Measurements from ENCODE around the gene ABLIM3.

ABLIM3 gene

DNA sequence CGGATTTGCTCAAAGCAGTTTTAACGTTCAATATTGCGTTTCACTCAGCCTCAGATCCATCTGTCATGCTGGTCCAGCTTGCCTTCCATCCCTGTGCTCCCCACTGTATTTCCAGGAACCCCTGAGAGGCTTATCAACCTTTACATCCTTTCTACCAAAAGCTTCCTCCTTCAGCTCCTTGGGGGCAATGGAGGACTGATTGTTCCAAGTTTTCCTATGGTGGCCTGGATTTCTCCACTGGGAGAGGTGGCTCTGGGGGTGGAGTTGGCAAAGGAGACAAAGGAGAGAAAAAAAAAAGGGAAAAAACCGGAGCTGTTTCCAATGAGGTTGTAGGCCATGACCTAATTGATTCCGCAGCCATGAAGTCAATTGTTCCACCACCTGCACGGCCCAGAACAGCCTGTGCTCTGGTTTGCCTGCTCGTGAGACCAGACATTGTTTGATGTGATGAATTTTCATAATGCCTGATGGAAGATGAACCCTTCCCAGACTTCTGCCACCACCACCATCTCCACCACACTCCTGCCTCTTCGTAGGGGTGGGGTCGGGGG lies 54.1 kb downstream of the ABLIM3 start:
- DNase-seq: no peak

- no peak for DNase-seq
Measured at GRCh38 chr5:149195962-149196361, 54.7 kb downstream of the ABLIM3 start.

DNA sequence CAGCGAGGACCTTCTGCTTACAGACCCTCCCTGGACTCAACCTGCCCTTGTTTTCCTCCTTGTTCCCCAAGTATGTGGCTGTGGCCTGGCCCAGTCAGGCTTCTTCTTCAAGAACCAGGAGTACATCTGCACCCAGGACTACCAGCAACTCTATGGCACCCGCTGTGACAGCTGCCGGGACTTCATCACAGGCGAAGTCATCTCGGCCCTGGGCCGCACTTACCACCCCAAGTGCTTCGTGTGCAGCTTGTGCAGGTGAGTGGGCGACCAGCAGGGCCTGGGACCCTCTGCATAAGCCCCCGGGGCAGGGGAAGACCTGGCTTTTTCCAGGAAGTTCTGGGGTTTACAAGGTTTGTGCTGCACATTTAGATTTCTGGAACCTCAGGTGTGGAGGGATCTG lies 56.9 kb downstream of the ABLIM3 start:
- no peak for DNase-seq

DNA sequence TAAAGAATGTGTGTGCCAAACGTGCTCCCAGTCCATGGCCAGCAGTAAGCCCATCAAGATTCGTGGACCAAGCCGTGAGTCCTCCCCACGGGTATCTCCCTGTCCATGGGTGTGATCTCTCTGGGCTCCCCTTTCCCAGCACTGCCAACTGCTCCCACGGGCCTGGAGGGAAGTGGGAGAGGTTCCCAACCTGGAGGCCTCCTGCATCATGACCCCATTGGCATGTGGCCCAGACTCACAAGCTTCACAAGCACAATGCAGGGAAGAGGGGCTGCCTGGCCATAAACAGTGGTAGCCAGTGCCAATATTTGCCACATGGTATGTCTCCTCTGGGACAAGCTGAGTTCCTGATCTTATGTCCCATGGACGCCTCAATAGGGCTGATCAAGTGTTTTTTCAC lies 59.1 kb downstream of the ABLIM3 start:
- DNase-seq: no peak

- DNase-seq: no peak
Measured at GRCh38 chr5:149201121-149201637, 59.9 kb downstream of the ABLIM3 start.

GRCh38 chr5:149202910-149203451 lies 61.7 kb downstream of the ABLIM3 start:
- no peak for DNase-seq

DNA sequence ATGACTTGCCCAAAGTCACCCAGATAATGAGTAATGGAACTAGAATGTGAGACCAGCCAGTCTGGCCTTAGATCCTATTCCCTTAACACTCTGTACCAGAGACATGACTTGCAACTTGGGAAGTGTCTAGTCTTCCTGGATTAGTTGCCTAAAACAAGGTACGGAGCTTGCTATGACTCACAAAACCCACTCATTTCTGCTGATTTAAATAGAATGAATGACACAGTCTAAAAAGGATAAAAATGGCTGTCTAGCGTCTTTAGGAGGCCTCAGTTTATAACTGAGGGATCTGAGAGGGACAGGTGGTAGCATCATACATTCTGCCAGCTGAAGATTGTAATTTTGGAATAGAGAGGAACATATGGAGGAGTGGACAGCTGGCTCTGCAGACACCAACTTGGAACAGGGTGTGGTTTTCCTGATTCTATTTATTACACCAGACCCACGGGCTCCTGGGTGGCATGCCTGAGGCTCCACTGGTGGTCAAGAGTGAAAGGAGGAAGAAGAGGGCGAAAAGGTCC lies 62.7 kb downstream of the ABLIM3 start:
- no peak for DNase-seq

GRCh38 chr5:149205625-149206523 lies 64.6 kb downstream of the ABLIM3 start:
- no peak for DNase-seq

DNA sequence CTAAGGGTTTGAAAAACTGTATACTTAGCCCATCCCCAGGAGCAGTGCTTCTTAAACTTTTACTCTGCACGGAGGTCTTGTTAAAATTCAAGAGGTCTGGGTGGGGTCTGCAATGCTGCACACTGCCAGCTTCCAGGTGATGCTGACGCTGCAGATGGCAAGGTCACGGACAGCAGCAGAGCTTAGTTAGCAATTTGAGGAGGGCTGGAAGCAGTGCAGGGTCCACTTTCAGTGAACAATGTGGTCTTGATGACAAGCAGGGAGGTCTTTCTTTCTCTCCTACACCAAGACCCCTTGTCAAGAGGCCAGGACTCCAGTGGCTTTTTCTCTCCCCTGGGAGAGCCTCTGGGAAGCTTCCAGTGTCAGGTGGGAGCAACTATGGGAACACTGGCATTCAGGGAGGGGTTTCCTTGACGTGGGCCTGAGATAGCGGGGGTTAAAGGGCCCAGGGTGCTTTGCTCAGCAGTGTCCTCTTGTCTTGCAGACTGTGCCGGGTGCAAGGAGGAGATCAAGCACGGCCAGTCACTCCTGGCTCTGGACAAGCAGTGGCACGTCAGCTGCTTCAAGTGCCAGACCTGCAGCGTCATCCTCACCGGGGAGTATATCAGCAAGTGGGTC lies 65.3 kb downstream of the ABLIM3 start:
- no peak for DNase-seq

DNA sequence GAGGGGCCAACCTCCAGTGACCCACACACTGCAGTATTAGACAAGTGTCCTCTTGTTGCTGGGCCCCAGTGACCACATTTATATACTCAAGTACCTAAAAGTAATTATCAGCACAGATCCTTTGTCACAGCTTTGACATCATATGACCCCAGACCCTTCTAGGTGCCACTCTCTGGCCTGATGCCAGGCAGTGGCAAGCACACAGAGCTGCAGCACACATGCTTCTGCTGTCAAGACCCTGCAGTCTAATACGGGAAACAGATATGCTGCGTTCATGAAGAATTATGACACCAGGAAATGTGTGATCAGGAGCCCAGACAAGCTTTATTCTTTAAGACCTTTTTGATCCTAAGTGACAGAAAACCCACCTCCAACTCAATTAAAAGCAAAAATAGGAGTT lies 66.5 kb downstream of the ABLIM3 start:
- DNase-seq: no peak

DNA sequence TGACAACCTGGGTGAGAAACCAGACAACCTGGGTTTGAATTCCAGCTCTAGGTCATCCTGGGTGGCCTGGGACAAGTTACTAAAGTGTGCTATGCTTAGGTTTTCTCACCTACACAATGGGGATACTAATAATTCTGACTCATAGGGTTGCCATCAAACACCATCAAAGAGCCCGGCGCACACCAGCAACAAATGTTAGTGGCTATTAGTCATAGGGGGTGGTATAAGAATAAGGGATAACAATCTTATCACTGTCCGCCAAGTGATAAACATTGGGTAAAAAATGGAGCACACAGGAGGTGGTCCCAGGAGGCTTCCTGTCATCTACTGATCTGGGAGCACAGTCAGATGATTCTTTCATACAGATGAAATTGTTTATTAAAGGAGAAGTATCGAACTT lies 68.9 kb downstream of the ABLIM3 start:
- no peak for DNase-seq

DNA sequence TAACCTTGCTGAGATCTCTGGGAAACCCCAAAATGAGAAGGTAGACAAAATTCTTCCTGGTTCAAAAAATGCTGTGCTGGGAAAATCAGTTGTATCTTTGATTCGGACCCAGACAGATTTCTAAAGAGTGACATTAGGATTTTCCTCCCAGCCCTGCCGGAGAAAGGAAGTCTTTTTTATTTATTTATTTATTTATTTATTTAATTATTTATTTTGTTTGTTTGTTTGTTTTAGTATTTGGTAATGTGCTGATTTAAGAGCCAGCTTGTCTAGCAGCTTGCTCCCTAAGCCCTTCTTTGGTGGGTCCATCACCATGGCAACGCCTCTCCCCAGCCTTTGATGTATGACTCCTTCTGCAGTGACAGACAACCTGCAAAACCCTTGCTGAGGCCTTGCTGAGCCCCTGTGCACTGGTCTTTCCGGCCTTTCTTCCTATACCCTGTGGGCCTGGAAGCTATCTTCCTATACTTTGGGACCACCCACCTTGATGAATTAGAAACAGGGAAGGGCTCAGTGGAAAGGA lies 69.7 kb downstream of the ABLIM3 start:
- no peak for DNase-seq

DNA sequence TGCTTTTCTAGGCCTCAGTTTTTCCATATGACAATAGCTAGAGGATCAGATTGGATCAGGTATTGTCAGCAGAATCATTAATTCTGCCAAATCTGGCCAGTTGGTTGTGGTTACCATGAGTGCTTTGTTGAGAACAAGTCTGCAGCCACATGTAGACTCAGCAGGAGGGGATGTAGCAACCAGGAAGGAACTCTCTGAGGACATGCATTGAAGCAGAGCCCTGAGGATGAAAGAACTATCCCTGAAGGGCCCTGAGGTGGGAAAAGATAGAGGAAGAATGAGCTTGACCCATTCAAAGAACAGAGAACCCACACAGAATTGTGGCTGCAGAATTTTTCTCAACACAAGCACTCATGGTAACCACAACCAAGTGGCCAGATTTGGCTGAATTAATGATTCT lies 70.3 kb downstream of the ABLIM3 start:
- no peak for DNase-seq

GRCh38 chr5:149212198-149212951 lies 71.1 kb downstream of the ABLIM3 start:
- DNase-seq: no peak

- no peak for DNase-seq
Measured at GRCh38 chr5:149213264-149213880, 72.1 kb downstream of the ABLIM3 start.

- no peak for DNase-seq
Measured at GRCh38 chr5:149215478-149216090, 74.3 kb downstream of the ABLIM3 start.

DNA sequence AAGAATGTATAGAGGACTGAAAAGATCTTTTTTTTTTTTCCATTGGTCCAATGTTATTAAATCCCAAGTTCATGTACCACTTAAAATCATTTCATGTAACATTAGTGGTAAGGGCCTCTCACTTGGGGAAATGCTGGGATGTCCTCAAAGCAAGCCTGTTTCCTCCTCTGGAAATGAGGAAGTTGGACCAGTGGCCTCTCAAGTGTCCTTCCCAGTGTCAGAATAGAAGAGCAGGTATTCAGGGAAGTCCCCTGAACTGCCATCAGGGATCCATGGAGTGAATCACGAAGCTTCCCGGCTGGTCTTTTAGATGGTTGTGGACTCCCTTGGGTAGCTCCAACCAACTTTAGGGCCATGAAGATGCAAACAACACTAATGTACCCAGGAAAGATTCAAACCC lies 75.2 kb downstream of the ABLIM3 start:
- no peak for DNase-seq

GRCh38 chr5:149217096-149217802 lies 76.0 kb downstream of the ABLIM3 start:
- no peak for DNase-seq

DNA sequence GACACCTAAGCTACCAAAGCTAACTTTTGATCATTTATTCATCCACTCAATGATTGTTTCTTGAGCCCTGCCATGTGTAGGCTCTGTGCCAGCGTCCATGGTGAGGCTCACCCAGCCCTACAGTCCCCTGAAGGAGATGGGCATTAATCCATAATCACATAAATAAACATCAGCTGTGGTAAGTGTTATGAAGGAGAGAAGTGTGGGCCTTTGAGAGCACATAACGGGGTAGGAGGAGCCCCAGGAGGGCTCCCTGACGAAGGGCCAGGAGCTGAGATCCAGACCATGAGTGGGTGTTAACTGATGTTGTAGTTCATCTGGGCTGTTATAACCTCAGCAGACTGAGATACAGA lies 76.5 kb downstream of the ABLIM3 start:
- no peak for DNase-seq

GRCh38 chr5:149219584-149219983 lies 78.3 kb downstream of the ABLIM3 start:
- DNase-seq: no peak

DNA sequence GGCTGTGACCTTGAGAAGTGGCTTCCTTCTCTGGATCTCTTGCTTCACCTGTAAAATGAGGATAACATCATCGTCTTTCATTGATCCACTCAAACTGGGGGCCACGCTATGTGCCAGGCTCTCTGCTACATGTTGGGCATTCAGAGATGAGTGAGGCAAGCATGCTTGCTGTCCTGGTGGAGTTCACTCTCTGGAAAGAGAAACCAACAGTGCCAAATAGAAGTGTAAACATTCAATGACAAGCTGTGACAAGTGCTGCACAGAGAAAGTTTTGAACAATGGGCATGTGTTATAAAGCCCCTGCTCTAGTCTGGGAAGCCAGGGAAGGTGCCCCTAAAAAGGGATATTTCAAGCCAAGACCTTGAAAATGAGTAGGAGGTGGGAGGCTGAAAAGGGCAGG lies 79.5 kb downstream of the ABLIM3 start:
- no peak for DNase-seq

Measured in SIG-M5 (cell line).